Stimulated activated CD4-positive, alpha-beta T cell treated with anti-CD3 and anti-CD28 coated beads, Interleukin-12 subunit alpha, Interleukin-12 subunit beta, amount 100 ng/mL, for 4 hours (primary cell): ENCODE measurements around the gene COL24A1.
"Not testable (repeated sequence)": the region's sequence is repeated elsewhere in the genome, so short reads cannot be mapped to it uniquely, and the experiment has no call there.

Experiments used
- DNase-seq: peaks from one replicate; pipeline ENCODE4 v3.0.0-alpha.2; 2020

Gene COL24A1

DNA sequence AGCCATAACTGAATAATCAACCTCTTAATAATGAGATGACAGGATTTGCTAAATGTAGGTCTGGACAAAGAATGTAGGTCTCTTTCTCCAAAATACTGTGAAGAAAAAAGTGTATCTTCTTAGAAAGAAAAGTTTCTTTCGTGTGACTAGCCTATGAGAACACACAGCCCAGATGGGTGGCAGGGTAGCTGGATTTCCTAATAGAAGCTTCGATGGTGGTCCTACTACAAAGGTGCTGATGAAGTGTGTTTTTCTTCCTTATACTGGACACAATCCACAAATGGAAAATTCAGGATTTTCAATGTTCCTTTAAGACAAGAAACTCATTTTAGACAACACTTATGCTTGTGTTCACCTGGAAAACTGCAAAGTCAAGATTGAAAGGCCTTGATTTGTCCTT, 358.2 kb downstream of the COL24A1 start:
- DNase-seq = no peak

DNA sequence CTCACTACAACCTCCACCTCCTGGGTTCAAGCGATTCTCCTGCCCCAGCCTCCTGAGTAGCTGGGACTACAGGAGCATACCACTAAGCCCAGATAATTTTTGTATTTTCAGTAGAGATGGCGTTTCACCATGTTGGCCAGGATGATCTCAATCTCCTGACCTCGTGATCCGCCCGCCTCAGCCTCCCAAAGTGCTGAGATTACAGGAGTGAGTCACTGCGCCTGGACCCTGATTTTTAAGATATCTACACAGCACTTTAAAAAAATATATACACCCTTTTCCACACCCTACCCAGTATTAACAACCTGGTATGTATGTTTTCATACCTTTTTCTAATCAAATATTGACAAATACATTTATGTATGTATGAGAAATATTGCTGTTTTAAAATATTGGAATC, 379.6 kb downstream of the COL24A1 start:
- not testable (repeated sequence) for DNase-seq

DNA sequence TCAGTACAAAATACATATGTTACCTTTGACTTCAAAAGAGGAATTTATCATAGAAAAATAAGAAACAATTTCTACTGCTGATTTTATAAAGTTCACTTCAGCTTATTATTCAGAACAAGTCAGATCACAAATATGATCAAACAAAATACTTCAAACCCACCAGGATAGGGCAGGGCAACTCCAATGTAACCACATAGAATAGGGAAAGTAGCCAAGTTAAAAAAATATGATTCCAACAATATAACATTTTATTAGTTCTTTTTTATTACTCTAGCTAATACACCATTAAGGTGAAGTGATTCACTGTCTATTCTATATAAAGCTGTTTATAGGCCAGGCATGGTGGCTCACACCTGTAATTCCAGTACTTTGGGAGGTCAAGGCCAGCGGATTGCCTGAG, 393.8 kb downstream of the COL24A1 start:
- no peak for DNase-seq

DNA sequence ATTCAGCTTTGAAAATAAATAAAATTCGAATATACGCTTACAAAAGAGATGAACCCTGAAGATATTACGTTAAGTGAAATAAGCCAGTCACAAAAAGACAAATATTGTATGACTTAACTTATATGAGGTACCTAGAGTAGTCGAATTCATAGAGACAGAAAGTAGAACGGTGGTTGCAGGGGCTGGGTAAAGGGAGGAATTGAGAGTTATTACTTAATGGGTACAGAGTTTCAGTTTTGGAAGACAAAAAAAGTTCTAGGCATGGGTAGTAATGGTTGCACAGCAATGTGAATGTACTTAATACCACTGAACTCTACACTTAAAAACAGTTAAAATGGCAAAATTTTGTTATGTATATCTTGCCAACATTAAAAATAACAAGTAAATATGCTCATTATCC, 399.7 kb downstream of the COL24A1 start:
- no peak for DNase-seq

DNA sequence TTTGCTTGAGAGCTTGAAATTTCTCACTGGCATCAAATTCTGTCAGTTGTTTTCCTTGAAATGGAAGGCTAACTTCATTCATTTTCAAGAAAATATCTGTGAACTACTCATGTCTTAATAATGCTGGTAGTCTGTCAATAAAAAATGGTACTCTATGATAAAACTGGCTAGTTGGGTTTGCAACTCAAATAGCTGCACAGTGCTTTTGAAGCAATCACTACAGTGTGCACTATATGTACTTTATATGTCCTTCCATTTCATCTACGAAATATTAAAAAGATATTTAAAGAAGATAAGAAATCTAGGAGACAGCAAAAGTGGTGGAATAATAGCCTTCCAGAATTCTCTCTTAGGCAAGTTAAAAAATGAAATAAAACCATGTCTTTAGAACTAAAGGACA, 408.5 kb downstream of the COL24A1 start:
- no peak for DNase-seq

DNA sequence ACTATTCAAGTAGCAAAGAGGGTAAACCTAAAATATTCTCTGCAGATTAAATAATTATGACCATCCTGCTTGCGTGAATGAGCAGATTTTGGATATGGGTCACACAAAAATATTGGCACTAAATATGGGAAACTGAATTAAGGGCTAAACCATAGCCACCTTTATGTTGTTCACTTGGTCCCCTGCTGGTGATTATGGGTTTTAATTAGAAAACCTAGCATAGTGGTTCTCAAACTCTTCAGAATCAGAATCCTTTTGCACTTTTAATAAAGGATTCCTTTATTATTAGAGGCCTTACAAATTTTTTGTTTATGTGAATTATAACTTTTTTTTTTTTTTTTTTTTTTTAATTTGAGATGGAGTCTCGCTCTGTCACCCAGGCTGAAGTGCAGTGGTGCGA, 409.8 kb downstream of the COL24A1 start:
- DNase-seq = no peak

DNA sequence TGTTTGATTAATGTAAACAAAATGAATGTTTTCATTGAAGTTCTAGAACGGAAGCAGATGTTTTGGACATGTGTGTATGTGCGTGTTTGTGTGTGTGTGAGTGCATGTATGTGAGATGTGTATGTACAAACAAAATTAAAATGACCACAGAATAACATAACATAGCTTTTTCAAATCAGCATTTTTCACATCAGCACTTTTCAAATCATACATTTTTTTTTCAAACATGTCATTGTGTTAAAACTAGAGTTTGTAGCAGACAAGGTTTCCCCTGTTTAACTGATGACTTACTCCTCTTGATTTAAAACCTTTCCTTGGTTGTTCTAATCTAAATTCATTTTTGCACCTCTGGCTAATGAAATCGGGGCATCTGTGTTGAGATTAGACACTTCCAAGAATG, 412.8 kb downstream of the COL24A1 start:
- no peak for DNase-seq

DNA sequence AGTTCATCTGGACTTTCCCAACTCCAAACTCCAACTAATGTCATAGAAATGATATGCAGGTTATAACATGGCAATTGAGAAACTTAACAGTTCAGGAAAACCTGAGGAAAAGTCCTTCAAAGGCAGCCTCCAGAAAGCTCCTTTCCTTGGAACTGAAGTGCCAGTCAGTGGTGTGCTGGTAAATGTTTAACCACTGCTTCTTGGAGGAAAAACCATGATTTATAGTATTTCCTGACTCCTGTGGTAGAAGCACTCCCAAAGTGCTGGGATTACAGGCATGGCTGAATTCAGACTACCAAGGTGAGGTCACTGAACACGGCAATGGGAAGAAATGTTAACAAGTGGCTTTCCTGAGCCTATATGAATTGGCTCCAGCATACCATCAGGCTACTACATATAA, 421.6 kb downstream of the COL24A1 start:
- DNase-seq = no peak

DNA sequence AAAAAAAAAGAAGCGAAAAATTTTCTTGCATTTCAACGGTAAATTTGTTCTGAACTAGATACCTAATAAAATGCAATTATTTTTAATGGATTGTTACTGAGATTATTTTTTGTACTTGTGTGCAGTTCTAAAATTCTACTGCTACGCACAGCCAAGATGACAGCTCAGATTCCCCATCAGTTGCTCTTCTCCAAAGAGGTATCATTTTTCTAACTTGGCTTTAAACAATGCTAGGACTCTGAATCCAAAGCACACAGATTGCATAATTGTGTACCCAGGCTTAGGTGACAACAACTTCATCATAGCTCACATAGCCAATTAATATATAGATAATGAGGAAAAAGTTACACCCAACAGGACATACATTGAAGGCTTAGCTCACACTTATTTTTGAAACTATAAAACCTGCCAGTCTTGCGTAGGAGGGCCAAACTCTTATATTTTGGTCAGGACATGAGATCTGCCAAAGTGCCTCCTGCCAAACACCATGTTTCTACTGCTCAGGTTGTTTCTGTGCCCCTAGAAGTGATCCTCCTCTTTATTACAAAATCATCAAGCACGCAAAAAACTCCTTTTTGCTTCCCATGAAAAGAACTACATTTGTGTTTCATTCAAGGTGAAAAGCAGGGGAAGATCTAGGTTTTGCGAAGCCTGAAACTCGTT, 437.8 kb downstream of the COL24A1 start:
- no peak for DNase-seq

DNA sequence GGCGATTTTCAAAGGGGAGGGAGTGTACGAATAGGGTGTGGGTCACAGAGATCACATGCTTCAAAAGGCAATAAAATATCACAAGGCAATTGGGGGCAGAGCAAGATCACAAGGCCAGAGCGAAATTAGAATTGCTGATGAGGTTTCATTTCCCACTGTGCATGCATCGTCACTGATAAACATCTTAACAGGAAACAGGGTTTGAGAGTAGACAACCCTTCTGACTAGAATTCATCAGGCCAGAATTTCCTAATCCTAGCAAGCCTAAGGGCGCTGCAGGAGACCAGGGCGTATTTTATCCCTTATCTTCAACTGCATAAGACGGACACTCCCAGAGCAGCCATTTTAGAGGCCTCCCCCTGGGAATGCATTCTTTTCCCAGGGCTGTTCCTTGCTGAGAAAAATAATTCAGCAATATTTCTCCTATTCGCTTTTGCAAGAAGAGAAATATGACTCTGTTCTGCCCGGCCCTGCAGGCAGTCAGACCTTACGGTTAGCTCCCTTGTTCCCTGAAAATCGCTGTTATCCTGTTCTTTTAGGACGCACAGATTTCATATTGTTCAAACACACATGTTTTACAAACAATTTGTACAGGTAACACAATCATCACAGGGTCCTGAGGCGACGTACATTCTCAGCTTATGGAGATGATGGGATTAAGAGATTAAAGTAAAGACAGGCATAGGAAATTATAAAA, 442.0 kb downstream of the COL24A1 start:
- DNase-seq = not testable (repeated sequence)

DNA sequence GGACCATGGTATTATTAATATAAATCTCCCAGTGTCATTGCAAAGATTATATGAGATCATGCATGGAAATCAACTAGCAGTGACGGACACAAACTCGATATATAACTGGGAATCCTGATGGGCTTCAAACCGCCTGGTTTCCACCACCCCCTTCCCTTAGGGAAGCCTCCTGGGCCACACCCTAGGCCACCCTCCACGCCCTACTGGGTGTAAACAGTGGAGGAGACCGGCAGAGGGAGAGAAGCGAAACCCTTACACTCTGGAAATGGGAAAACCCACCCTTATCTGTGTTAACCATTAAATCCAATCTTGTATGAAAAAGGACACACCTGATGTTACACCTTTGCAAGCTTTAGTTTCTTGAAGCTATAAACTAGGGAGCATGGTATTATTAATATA, 447.7 kb downstream of the COL24A1 start:
- no peak for DNase-seq

DNA sequence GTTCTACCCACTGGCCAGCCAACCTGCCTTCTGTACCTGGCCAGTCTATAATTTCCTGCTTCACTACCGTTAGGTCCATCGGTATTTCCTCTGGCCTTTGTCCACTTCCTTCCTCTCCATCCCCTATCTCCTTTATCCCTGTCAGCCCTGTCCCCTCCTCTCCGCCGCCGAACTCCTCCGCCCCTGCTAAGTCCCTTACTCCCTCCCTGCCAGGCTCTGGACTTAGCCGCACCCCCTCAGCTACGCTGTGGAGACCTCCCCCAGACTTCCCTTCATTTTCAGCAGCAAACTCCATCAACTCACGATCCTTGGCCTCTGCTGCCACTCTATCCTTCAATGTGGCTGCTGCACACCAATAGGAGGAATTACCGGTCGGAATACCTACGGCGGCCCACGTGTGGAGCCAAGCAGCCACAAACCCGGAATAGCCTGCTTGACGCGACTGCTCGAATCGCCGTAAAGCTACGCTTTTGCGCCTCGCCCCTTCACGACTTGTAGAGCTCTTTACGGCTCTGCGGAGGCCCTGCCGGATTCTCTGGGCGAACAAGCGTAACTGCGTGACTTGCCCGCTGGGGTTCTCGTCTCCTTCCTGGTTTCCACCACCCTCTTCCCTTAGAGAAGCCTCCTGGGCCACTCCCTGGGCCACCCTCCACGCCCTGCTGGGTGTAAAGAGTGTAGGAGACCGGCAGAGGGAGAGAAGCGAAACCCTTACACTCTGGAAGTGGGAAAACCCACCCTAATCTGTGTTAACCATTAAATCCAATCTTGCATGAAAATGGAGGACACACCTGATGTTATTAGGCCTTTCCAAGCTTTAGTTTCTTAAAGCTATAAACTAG, 448.4 kb downstream of the COL24A1 start, which contains the start of gene ZNHIT6:
ZNHIT6 (minus strand) TSS at position 444 of the 839 bp plus-strand sequence; CDS start at position 295, 149 bp downstream.
- DNase-seq = peak; percentile 77

DNA sequence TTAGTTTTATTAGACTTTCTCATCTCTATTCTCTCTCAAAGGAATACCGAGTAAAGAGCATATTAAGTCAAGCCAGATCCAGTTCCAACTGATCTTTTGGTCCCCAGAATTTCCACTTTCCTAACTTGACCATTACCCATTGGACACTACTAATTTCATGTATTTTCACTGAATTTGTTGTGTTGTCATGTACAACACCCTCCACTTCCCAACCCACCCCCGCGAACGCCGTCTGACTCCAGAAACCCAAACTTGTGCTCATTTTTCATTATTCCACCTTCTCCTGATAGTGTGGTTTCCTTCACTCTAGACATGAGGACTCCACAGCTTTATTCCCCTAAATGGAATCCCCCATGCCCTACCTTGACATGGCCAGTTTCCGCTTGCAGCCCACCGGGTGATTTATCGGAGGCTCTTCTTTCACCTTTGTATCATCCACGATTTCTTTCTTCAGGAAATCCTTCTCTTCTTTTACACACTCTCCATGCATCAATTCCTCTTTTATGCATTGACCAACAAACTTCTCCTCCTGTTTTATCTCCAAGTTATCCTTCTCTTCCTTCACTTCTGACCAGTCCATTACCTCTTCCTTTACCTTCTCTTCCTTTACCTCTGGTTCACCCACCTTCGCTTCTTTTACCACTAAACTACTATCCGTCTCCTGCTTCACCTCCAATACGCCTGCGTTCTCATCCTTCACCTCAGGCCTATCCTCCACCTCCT, 449.1 kb downstream of the COL24A1 start:
- no peak for DNase-seq

DNA sequence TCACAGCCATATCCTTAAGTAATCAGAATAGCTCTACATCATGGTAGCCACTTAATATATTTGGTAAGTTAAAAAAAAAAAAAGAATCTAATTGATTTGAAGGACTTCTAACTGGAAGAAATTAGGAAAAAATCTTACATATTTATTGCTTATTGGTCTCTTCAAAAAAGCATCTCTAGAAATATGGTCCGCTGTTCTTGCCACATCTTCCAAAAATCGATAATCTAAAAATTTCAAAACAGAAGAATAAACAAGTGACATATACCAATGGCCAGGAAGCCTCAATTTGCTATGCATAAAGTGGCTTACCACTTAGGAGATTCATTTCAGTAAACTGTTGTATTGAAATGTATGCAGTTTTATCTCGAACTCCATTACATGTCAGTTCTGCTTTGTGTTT, 450.6 kb downstream of the COL24A1 start:
- DNase-seq = no peak

DNA sequence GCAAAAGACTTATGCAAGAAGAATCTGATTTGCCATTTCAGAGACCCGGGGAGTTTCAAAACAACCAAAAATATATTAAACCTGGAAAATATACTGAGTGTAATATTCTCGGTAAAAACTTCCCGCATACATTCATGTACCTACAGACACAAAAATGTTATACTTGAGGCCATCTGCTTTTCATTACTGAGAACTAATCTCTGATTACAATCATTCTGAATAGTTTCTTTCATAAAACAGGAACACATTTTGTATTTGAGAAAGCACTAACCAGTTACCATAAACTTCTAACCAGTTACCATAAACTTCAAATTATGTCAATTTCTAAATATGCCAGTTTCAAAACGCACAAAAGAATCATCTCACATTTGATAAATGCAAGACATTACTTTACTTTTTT, 456.1 kb downstream of the COL24A1 start:
- DNase-seq = no peak

DNA sequence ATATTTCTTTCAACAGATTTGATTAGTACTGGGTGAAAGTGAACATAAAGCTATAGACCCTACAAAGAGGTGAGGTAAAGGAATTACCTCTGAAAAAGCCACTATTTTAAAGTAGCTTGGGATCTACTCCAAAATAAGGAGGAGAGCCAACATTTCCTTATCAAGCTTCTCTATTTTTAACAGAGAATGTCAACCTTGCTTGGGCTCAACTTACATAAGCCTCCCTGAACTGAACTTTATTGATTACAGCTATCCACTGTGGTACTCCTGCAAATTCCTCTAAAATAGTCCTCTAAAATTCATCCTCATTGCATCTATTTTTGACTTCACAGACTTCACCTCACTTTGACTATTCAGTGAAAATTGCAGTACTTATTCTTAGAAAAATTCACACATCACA, 458.7 kb downstream of the COL24A1 start:
- DNase-seq = no peak

DNA sequence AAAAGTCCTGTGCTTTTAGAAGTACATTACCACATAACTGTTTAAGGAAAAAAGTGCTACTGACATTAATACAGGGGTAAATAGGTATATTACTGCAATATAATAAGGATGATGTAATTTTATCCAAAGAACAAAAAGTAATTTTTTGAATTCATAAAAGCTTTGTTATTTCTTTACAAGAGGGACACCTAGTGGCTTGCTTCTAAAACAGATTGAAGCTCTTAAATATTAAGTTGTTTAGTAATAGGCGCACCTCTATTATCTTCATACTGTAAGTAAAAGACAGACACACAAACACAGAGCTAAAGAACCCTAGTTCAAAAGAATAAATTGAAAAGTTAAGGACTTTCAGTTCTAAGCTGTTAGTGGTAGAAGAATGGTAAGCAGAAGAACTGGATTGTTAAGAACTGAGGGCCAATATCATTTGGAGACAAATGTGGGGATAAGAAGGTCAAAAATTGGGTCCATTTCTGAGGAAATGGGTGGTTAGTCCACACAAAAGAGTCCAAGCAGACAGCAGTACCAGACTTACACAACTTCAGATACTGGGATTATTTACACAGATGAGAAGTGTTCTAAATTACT, 463.8 kb downstream of the COL24A1 start:
- no peak for DNase-seq

DNA sequence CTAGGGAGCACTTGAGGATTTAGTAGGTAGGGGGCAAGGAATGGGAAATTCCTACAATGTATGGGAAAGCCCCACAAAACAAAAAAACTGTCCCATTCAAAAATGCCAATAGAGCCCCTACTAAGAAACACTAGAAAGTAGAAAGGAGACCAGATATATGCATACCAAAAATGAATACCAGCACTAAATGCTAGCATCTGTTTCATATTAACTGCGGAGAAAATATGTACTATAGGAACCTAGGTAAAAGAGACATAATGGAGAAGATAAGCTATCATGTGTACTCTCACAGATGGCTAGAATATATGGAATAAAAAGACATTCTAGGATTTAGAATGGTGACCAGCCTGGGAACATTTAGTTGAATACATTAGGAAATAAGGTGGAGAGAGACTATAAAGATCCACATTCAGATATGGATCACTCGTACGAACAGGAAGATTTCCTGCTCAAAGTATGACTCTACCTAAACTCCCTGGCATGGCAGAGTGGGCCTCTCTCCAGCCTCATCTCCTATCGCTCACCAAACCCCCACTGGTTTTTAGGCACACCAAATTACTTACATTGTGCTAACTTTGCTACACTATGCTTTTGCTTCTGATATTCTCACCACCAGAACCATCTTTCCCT, 466.7 kb downstream of the COL24A1 start:
- no peak for DNase-seq

DNA sequence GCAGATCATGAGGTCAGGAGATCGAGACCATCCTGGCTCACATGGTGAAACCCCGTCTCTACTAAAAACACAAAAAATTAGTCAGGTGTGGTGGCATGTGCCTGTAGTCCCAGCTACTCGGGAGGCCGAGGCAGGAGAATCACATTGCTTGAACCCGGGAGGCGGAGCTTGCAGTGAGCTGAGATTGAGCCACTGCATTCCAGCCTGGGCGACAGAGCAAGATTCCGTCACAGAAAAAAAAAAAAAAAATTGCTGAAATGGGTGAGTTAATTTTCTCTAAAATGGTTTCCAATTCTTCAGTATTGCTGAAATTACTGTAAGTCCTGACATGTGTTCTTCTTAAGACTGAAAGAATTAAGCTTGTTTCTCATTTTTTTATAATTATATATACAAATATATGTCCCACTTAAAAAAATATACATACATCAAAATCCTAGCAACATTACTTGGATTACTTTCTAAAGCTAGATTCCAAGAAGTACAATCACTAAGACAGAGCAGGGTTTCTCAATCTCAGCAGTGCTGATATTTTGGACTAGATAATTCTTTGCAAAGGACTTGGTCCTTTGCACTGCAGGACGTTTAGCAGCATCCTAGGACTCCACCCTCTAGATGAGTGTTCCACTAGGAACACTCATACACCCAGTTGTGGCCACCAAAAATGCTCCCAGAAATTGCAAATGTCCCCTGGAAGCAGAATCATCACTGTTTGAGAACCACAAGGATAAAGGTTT, 473.1 kb downstream of the COL24A1 start:
- no peak for DNase-seq

DNA sequence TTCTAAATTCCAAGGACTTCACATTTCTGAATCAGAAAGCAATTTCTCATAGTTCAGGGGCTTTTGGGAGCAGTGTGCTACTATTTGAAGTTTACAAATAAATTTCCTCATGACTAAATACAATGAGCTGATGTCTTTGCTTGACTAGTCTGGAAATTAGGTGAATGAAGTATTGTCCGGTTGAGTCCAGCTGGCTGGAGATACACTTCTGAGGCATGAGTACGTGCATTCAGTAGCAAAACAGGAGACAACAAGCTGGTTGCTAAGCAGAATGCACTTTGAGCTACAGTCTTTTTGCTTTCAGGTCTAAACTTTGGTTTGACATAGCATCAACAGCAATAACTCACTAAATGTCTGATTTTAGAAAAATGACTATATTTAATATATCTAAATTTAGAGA, 475.5 kb downstream of the COL24A1 start:
- no peak for DNase-seq
